Central memory CD4-positive, alpha-beta T cell (primary cell): ENCODE measurements around the gene PERM1.

ENCODE experiments used
- DNase-seq: peaks from one replicate; pipeline ENCODE4 v3.0.0; 2022

The PERM1 gene

GRCh38 chr1:945688-946556, 36.0 kb downstream of the PERM1 start:
- no peak for DNase-seq

DNA sequence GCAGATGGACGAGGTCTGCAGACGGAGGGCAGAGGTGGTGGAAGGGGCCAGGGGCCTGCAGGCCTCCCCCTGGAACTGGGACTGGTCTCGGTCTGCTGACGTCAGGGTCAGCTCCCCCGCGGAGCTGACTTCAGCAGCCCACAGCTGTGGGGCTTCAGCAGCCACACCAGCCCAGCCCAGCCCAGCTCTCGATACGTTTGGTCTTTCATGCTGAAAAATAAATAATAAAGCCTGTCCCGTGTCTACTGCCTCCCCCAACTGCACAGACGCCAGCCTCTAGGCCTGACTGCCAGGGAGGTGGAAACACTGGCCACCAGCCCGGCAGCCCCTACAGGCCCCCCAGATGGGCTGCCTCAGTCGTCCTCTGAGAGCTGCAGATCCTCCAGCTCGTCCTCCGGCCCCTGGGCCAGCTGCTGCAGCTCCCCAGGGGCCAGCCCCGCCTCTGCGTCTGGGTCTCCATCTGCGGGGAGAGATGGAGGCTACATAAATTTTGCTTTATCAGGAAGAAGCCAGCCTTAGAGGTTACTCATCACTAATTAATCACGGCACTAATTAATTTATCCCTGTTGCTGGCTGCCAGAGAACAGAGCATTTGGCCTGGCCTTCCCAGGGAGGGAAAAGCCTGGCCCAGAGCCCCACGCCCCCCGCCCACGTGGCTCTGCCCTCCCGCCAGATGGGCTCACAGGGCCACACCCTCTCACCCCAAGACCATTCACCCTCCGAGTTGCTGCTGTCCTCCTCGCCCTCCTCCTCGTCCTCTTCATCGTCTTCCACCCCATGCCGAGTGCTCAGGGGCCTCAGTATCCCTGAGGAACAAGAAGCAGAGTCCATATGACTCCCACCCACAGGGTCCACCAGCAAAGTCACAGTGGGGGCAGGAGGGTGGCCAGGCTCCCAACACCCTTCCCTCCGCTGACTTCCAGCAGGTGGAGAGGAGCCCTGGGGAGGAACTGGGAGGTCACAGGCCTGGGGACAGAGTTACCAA, 37.3 kb downstream of the PERM1 start:
- no peak for DNase-seq

GRCh38 chr1:943545-944340, 38.1 kb downstream of the PERM1 start:
- DNase-seq, result no peak

GRCh38 chr1:942864-943533, 38.9 kb downstream of the PERM1 start:
- no peak for DNase-seq

GRCh38 chr1:942411-942821, 39.5 kb downstream of the PERM1 start:
- no peak for DNase-seq

DNA sequence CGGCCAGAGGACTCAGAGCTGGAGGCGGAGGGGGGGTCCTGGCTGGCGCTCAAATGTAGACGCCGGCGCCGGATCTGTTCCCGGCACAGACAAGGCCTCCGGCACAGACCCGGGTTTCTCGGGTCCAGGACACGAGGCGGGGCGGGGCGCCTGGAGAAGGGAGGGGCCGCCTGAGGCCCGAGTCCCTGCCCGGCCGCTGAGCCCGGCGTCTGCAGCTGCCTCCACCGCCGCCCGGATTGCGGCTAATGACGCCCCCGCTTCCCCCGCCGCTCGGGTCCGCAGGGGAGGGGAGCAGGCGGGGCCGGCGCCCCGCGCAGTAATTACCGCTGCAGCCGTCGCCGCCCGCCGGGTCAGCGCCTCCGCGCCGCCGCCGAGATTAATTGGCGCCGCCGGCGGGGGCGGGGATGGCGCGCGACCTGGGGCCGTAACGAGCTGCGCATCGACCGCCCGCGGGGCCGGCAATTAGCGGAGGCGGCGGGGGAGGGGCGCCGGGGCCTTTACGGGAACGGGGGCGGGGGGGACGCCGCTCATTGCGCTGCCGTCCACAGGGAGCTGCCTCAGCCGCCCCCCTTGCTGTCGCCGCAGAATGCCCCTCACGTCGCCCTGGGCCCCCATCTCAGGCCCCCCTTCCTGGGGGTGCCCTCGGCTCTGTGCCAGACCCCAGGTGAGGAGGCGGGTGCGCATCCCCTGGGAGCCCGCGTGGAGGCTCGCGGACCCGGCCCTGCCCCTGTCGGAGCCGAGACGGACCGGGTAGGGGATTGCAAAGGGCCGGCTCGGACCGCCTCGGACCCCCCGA, 40.1 kb downstream of the PERM1 start:
- DNase-seq, result no peak

DNA sequence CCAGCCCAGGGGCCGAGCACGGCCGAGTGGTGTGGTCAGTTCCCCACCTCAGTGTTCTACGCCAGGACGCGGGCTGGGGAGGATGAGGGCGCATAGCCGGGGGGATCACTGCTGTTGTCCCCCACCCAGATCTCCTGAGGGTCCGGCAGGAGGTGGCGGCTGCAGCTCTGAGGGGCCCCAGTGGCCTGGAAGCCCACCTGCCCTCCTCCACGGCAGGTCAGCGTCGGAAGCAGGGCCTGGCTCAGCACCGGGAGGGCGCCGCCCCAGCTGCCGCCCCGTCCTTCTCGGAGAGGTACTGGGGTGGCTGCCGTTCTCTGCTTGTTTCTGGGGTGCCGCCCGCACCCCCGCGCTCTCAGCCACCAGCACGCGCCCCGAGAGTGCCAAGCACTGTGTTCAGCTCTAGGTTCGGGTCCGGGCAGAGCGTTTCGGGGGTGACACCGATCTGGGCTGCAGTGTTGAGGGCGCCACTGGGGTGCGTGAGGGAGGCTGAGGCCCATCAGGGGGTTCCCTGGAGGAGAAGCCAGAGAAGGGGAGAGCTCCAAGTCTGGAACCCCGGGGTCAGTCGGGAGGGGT, 40.8 kb downstream of the PERM1 start:
- no peak for DNase-seq

DNA sequence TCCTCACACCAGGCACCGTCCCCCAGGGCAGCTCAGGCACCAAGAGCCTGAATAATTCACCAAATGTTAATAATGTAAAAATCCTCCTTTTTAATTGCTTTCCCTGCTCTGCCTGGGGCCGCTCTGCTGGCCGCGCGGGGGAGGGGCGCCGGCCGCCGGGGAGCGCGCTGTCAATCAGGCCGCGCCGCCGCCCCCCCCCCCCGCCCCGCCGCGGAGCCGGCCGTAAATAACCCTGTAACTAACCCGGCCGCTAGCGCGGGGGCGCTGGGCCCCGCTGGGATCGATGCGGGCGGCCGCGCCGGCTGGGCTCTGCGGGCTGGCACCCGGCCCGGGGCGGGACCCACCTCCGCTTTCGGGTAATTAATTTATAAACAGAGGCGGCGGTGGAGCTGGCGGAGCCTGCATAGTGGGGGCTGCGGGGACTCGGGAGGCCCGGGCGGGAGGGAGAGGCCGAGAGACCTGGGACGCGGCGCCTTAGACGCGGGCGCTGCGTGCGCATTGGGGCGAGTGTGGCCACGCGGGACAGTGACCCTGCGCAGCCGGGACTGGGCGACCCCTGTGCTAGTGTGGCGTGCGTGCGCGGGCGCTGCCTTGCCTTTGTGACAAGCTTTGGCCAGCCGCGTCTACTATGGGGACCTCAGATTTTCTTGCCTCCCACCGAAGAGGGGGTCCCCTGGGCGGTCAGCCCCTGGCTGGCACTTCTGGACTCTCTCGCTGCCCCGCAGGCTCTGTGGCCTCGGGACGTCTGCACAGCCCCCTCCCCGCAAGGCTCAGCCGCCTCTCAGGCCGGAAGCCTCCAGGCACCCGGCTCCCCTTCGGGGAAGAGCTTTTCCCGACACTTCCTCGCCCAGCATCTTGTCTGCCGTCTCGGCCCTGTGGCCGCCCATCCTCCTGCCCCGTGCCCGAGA, 41.5 kb downstream of the PERM1 start:
- no peak for DNase-seq

- no peak for DNase-seq
These were observed 42.3 kb downstream of the PERM1 start for GRCh38 chr1:939511-940106.

- DNase-seq, result no peak
These were observed 43.0 kb downstream of the PERM1 start for GRCh38 chr1:938711-939489.

DNA sequence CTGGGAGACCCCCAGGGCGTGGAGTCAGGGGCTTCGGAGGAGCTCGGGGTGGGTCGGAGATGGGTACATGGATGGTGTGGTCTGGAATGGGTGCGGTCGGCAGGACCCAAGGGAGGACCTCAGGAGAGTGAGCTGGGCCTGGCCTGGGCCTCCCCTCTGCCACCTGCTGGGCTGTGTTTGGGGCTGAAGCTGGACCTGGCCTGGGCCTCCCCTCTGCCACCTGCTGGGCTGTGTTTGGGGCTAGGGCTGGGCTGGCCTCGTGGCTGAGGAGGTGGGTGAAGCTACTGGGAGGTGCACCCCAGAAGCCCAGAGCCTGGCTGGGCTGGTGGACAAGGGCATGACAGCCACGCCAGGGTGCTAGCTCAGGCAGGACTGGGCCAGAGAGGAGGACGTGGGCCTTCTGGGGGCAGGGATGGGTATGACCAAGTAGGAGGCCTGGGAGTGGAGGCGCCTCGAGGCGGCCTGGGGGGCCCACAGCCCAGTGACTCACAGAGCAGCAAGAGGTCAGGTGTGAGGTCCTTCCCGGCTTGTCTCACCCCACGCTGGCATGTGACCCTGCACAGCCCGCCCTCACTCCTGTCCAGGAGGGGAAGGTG, 43.7 kb downstream of the PERM1 start:
- no peak for DNase-seq

DNA sequence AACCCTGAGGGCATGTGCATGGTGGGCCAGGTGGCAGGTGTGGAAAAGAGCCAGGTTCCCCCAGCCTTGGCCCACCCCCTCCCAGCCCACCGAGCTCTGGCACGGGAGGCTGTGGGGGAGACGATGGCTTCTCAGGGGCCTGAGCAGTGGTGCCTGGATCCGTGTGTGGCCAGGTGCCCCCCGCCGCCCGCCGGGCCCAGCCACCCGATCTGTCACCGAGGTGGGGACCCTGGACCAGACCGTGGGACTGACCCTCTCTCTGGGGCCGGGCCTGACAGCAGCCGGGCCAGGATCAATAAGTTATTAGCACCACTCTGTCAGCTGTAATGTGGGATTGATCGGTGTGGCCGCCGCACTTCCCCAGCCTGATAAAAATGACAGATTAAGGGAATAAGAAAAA, 44.4 kb downstream of the PERM1 start:
- no peak for DNase-seq

- no peak for DNase-seq
These were observed 45.3 kb downstream of the PERM1 start for GRCh38 chr1:936348-937264.

DNA sequence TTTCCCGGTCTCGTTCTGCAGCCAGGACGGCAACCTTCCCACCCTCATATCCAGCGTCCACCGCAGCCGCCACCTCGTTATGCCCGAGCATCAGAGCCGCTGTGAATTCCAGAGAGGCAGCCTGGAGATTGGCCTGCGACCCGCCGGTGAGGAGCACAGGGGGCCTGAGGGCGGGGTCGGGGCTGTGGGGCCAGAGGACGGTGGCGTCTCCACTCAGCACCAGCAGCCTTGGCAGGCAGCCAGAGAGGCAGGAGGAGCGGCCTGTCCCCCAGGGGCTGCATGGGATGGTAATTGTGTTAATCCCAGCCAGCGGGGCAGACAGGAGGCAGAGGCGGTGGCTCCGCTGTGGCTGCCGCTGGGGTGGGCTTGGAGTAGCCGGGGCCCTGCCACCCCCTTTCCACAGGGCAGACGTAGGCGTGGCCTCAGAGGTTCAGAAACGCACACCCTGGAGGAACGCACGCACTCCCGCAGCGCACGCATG, 46.1 kb downstream of the PERM1 start:
- no peak for DNase-seq

DNA sequence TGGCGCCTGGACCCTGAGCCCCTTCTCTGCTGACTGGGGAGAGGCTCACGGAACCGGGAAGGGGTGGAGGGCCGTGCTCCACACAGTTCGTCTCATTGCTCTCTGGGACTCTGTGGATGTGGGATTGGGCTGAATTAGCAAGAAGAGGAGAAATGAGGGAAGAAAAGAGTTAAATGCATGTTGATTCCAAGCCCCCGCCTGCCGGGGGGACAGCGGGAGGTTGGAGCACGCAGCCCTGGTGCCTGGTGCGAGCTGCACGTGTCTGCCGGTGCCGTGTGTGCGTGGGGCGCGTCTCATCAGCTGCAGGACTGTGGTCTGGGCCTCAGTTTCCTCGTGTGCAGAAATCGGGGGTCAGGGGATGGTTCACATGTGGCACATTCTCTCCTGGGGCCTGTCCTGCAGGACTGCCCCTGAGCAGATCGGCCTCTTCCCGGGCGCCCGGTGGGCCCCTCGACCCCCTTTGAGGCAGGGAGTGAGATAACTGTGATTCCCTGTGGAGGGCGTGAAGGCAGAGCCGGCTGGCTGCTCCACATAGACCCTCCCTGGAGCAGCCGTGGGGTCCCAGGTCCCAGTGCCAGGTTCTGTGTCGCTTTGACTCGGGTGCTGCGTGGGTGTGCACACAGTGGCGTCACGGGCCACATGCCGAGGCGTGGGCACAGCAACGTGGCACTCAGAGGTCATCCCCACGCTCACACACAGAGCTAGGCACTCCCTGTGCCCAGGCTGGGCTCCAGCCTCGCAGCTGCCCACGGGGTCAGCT, 46.7 kb downstream of the PERM1 start:
- no peak for DNase-seq

DNA sequence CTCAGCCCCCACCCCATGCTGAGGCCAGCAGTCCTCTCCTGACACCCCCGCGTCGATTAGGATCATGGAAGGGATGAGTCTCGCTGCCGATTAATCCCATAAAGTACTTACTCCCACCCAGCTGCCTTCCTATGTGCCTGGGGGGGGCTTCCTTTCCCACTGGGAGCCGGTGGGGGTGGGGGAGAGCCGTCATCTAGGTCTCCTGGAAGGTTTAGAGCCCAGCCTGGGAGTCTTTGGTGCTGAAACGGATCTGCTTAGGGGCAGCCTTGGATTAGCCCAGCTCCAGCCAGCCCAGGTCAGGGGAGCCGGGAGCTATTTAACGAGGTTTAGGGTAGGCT, 48.3 kb downstream of the PERM1 start:
- no peak for DNase-seq
